ENCODE results near the gene STKLD1. TPM values are rescaled to one million over a fixed set of nuclear protein-coding genes. Genes with fewer than 3 reads are reported as not detected.
"Not testable (repeated sequence)": the region's sequence is repeated elsewhere in the genome, so short reads cannot be mapped to it uniquely, and the experiment has no call there.

STKLD1 gene
- under 1 TPM; 0.69 to 0.90 TPM for total RNA-seq

DNA sequence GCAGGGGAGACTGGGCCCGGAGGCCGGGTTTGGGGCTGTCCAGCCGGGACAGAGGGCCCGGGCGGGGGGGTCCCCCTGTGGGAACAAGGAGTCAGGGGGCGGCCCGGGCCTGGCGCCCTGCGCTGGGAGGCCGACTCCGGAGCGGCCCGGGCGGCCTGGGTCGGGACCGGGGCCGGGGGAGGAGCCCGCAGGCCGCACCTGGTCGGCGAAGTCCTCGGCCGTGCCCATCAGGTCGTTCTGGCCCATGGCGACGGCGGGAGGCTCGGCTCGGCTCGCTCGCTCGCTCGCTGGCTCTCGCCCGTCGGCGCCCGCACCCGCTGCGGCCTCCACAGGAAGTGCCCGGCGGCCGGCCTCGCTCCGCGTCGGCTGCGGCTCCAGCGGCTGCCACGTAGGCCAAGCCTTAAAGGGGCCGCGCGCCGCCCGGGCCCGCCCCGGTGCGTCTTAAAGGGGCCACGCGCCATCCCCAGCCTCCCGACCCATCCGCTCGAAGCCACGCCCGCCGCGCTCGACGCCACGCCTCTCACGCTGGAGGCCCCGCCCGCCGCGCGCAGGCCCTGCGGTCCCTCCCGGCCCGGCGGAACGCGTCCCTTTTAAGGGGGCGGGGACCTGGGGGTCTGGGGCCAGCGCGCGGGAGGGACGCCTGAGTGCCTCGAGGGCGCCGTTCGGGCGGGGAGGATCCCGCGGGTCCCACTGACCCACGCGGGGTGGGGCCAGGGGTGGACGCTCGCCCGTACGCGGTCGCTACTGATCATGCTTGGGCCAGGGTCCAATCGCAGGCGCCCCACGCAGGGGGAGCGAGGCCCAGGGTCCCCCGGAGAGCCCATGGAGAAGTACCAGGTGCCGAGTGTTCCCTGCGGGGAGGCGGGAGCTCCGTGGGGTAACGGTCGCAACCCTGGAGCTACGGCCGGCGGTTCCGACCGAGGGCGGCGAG lies at the start of gene STKLD1, which contains the start of gene SURF4:
Gene STKLD1 (plus strand): TSS at position 643 of the 931 bp plus-strand sequence. CDS start 108 bp downstream, at position 751.
Gene SURF4 (minus strand): TSS at position 337 of the 931 bp plus-strand sequence. CDS start 91 bp downstream, at position 246.
- Mint-ChIP-seq H3K27me3 (no peaks in the 10 kb centered on the region), H3K27ac (peak within 1 kb of the TSS; percentile 96), H3K4me1 (ENCODE audit: low read depth) (peaks cover 35% of the 10 kb centered on the region), H3K36me3 (peaks cover 34% of the 10 kb centered on the region), H3K9me3 (no peaks in the 10 kb centered on the region), H3K4me3 (peak within 1 kb of the TSS; percentile 97)
- peak; percentile 97 for DNase-seq
- intact Hi-C loops (cut with micrococcal nuclease), result loop anchor here (1.0 to 10.0 kb wide), 3 partner anchors 28 to 1019 kb away; partner anchors contain the start of genes MED22, RPL7A and SURF6
- ChIA-PET POLR2A (interaction anchor here (0.8 to 14.2 kb wide), 8 partner anchors 11 to 102 kb away, joined by 3 to 381 read pairs (median 4); partner anchors contain the start of genes MED22, RPL7A, SLC2A6 and SURF1), CTCF (interaction anchor here (0.6 to 6.5 kb wide), 6 partner anchors 14 to 34 kb away, joined by 3 to 76 read pairs (median 3); partner anchors contain the start of genes MED22 and RPL7A)

DNA sequence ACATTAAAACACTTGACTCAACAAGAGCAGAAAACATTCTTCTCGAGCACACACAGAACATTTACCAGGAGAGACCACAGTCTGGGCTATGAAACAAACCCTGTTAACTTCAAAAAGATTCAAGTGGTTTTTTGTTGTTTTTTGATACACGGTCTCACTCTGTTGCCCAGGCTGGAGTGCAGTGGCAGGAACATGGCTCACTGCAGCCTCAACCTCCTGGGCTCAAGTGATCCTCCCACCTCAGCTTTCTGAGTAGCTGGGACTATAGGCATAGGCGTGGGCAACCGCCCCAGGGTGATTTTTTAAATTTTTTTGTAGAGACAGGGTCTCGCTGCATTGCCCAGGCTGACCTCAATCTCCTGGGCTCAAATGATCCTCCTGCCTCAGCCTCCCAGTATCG lies 49.1 kb upstream of the STKLD1 start:
- H3K27me3 Mint-ChIP-seq; DNase-seq; H3K4me1 Mint-ChIP-seq (ENCODE audit: low read depth); H3K27ac Mint-ChIP-seq; POLR2A ChIA-PET; H3K9me3 Mint-ChIP-seq; H3K4me3 Mint-ChIP-seq: not testable (repeated sequence)
- peaks cover 12% of the 10 kb centered on the region for H3K36me3 Mint-ChIP-seq
- CTCF ChIA-PET, result interaction anchor here (2.8 kb wide), 1 partner anchor 88 kb away, joined by 9 read pairs; no protein-coding TSS in a partner anchor
- intact Hi-C loops (cut with micrococcal nuclease), result loop anchor here (5.0 kb wide), 1 partner anchor 90 kb away; no protein-coding TSS in a partner anchor

- POLR2A ChIA-PET, result interaction anchor here (0.6 kb wide), 1 partner anchor 151 kb away, joined by 3 read pairs; no protein-coding TSS in a partner anchor
- CTCF ChIA-PET, result interaction anchor here (2.8 kb wide), 1 partner anchor 89 kb away, joined by 9 read pairs; no protein-coding TSS in a partner anchor
- intact Hi-C loops (cut with micrococcal nuclease), result loop anchor here (5.0 kb wide), 1 partner anchor 91 kb away; no protein-coding TSS in a partner anchor
- no peaks in the 10 kb centered on the region for H3K9me3 Mint-ChIP-seq
- no peak overlapping the region for H3K4me3 Mint-ChIP-seq
- peaks cover 7% of the 10 kb centered on the region for H3K4me1 Mint-ChIP-seq (ENCODE audit: low read depth)
- H3K36me3 Mint-ChIP-seq, result peaks cover 20% of the 10 kb centered on the region
- no peak for DNase-seq
- no peaks in the 10 kb centered on the region for H3K27me3 Mint-ChIP-seq
- no peak overlapping the region for H3K27ac Mint-ChIP-seq
These were observed 48.2 kb upstream of the STKLD1 start for GRCh38 chr9:133327834-133328484.

DNA sequence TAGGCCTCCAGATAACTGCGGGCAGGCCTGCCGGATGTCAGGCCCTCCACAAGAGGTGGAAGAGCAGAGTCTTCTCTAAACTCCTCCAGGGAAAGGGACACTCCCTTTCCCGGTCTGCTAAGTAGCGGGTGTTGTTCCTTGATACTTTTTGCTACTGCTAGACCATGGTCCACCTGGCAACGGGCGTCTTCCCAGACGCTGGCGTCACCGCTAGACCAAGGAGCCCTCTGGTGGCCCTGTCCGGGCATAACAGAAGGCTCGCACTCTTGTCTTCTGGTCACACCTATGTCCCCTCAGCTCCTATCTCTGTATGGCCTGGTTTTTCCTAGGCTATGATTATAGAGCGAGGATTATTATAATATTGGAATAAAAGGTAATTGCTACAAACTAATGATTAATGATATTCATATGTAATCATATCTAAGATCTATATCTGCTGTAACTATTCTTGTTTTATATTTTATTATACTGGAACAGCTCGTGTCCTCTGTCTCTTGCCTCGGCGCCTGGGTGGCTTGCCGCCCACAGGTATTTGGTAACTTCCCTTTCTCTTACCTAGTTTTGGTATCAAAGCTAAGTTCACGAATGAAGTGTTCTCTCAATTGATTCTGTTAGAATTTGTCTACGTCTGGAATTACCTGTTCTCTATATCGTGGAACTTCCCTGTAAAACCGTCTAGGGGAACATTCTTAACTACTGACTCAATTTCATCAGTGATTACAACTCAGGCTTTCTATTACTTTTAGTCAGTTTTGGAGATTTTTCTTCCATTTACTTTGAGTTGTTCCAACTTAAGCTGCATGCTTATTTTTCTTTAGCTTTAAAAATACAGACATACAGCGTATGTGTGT lies 46.6 kb upstream of the STKLD1 start:
- not testable (repeated sequence) for H3K9me3 Mint-ChIP-seq, H3K4me3 Mint-ChIP-seq, H3K27ac Mint-ChIP-seq, H3K27me3 Mint-ChIP-seq
- peaks cover 14% of the 10 kb centered on the region for H3K4me1 Mint-ChIP-seq (ENCODE audit: low read depth)
- DNase-seq, result peak; percentile 26
- ChIA-PET CTCF (interaction anchor here (0.8 to 2.8 kb wide), 12 partner anchors 10 to 330 kb away, joined by 3 to 17 read pairs (median 5); no protein-coding TSS in a partner anchor), POLR2A (interaction anchor here (0.9 to 1.4 kb wide), 2 partner anchors 18 to 144 kb away, joined by 3 to 4 read pairs; partner anchors contain the start of genes MED22 and RPL7A)
- H3K36me3 Mint-ChIP-seq, result peaks cover 29% of the 10 kb centered on the region
- intact Hi-C loops (cut with micrococcal nuclease), result loop anchor here (5.0 kb wide), 1 partner anchor 92 kb away; no protein-coding TSS in a partner anchor

GRCh38 chr9:133331221-133331620 lies 44.9 kb upstream of the STKLD1 start:
- ChIA-PET CTCF (interaction anchor here (0.6 to 2.3 kb wide), 3 partner anchors 29 to 145 kb away, joined by 4 to 17 read pairs (median 7); no protein-coding TSS in a partner anchor), POLR2A (no interaction called here)
- H3K27me3 Mint-ChIP-seq, result no peaks in the 10 kb centered on the region
- H3K27ac Mint-ChIP-seq, result no peak overlapping the region
- no peak overlapping the region for H3K4me3 Mint-ChIP-seq
- no peak for DNase-seq
- peaks cover 19% of the 10 kb centered on the region for H3K4me1 Mint-ChIP-seq (ENCODE audit: low read depth)
- no peaks in the 10 kb centered on the region for H3K9me3 Mint-ChIP-seq
- peaks cover 38% of the 10 kb centered on the region for H3K36me3 Mint-ChIP-seq
- intact Hi-C loops (cut with micrococcal nuclease), result no loop called here

GRCh38 chr9:133331641-133332380 lies 44.4 kb upstream of the STKLD1 start:
- no peak overlapping the region for H3K4me3 Mint-ChIP-seq
- no peak overlapping the region for H3K27ac Mint-ChIP-seq
- no peaks in the 10 kb centered on the region for H3K9me3 Mint-ChIP-seq
- H3K36me3 Mint-ChIP-seq, result peaks cover 38% of the 10 kb centered on the region
- CTCF ChIA-PET, result interaction anchor here (1.3 kb wide), 1 partner anchor 145 kb away, joined by 7 read pairs; no protein-coding TSS in a partner anchor
- peaks cover 22% of the 10 kb centered on the region for H3K4me1 Mint-ChIP-seq (ENCODE audit: low read depth)
- intact Hi-C loops (cut with micrococcal nuclease), result no loop called here
- DNase-seq, result no peak
- H3K27me3 Mint-ChIP-seq, result no peaks in the 10 kb centered on the region
- POLR2A ChIA-PET, result no interaction called here

- H3K36me3 Mint-ChIP-seq, result peaks cover 38% of the 10 kb centered on the region
- H3K27ac Mint-ChIP-seq, result no peak overlapping the region
- DNase-seq, result no peak
- no peaks in the 10 kb centered on the region for H3K9me3 Mint-ChIP-seq
- intact Hi-C loops (cut with micrococcal nuclease), result no loop called here
- H3K4me3 Mint-ChIP-seq, result no peak overlapping the region
- ChIA-PET CTCF (interaction anchor here (1.3 kb wide), 1 partner anchor 146 kb away, joined by 7 read pairs; no protein-coding TSS in a partner anchor), POLR2A (no interaction called here)
- H3K27me3 Mint-ChIP-seq, result no peaks in the 10 kb centered on the region
- H3K4me1 Mint-ChIP-seq (ENCODE audit: low read depth), result peaks cover 27% of the 10 kb centered on the region
These were observed 43.8 kb upstream of the STKLD1 start for GRCh38 chr9:133332381-133332730.

DNA sequence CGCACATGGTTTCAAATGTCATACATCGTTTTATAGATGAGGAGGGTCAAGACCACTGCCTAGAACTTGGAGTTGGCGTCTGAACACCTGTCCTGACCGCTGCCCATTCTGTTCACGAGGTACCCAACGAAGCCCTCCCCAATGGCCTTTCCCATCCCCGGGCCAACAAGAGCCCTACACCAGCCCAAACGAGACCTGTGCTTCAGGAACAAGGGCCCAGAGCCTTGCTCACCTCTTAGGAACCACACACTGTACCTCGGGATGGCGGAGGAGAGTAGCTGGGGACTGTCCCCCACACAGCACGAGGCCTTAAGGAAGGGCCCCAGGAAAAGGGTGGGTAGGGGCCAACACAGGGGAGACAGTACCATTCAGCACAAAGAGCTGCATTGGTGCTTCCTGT lies 43.2 kb upstream of the STKLD1 start:
- Mint-ChIP-seq H3K9me3 (no peaks in the 10 kb centered on the region), H3K4me1 (ENCODE audit: low read depth) (peaks cover 30% of the 10 kb centered on the region), H3K36me3 (peaks cover 38% of the 10 kb centered on the region), H3K27me3 (no peaks in the 10 kb centered on the region), H3K27ac (no peak overlapping the region), H3K4me3 (no peak overlapping the region)
- intact Hi-C loops (cut with micrococcal nuclease), result no loop called here
- no peak for DNase-seq
- ChIA-PET POLR2A (no interaction called here), CTCF (interaction anchor here (0.9 to 1.1 kb wide), 2 partner anchors 14 to 37 kb away, joined by 3 read pairs; no protein-coding TSS in a partner anchor)

GRCh38 chr9:133333566-133333965 lies 42.6 kb upstream of the STKLD1 start:
- intact Hi-C loops (cut with micrococcal nuclease), result no loop called here
- peaks cover 38% of the 10 kb centered on the region for H3K36me3 Mint-ChIP-seq
- H3K9me3 Mint-ChIP-seq, result no peaks in the 10 kb centered on the region
- ChIA-PET POLR2A (no interaction called here), CTCF (interaction anchor here (0.9 to 1.1 kb wide), 2 partner anchors 13 to 37 kb away, joined by 3 read pairs; no protein-coding TSS in a partner anchor)
- H3K27me3 Mint-ChIP-seq, result no peaks in the 10 kb centered on the region
- no peak overlapping the region for H3K4me3 Mint-ChIP-seq
- no peak overlapping the region for H3K27ac Mint-ChIP-seq
- no peak for DNase-seq
- H3K4me1 Mint-ChIP-seq (ENCODE audit: low read depth), result peaks cover 30% of the 10 kb centered on the region

DNA sequence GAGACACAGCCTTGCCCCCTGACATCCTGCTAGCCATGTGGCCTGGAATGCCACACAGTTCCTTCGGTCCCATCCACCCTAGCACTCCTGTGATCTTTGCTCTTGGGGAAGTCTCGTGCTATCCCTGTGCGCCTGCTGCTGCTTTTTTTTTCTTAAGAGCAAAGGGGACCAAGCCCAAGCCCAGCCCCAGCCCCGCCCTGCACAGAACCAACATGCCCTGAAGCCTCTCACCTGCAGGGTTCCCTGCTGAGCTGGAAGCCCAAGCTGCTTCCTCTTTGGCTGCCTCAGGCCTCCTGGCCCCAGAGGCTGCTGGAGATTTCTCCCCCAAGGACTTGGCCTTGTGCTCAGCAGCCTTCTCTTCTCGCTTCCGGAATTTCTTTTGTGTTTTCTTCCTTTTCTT lies 42.0 kb upstream of the STKLD1 start:
- Mint-ChIP-seq H3K27ac (peak overlapping the region; percentile 62), H3K27me3 (no peaks in the 10 kb centered on the region), H3K4me1 (ENCODE audit: low read depth) (peaks cover 27% of the 10 kb centered on the region), H3K4me3 (peak overlapping the region; percentile 96), H3K9me3 (no peaks in the 10 kb centered on the region), H3K36me3 (peaks cover 42% of the 10 kb centered on the region)
- ChIA-PET POLR2A (interaction anchor here (1.5 kb wide), 1 partner anchor 15 kb away, joined by 3 read pairs; no protein-coding TSS in a partner anchor), CTCF (interaction anchor here (0.9 to 1.4 kb wide), 4 partner anchors 17 to 148 kb away, joined by 3 to 5 read pairs (median 4); no protein-coding TSS in a partner anchor)
- DNase-seq, result no peak
- intact Hi-C loops (cut with micrococcal nuclease), result no loop called here

Measured in activated CD4-positive, alpha-beta memory T cell treated with anti-CD3 and anti-CD28 coated beads for 36 hours (primary cell).